GM12878 (cell line): ENCODE data around the gene CTSK.

Experiments used
- ATF7 ChIP-seq: fragments of 450-650 bp; IDR thresholded peaks from 2 replicates; pipeline ENCODE4 v1.6.1; 2016; ENCODE audit warnings: low read depth, mild to moderate bottlenecking
- TF ChIP-seq, protein P1 (sequence below): IDR thresholded peaks from 2 replicates; pipeline ENCODE4 v1.6.1; 2011; ENCODE audit warnings: mild to moderate bottlenecking, low read depth, low read length, moderate library complexity; ENCODE audit not compliant: insufficient replicate concordance

DNA sequence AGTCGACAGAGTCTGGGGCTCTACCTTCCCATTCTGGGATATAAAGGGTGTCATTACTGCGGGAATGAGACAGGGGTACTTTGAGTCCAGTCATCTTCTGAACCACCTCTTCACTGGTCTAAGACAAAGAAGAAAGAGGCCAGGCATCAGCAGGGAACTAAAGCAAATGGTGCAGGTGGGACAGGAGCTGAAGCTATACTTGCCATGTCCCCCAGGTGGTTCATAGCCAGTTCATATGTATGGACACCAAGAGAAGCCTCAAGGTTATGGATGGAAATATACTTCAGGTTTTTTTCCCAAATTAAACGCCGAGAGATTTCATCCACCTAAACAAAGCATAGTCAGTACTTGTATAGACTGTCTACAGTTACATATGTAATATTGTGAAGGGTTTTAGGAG is 2.2 kb downstream of the CTSK start:
- no peak for TF ChIP-seq ATF7
- TF ChIP-seq, protein P1, sequence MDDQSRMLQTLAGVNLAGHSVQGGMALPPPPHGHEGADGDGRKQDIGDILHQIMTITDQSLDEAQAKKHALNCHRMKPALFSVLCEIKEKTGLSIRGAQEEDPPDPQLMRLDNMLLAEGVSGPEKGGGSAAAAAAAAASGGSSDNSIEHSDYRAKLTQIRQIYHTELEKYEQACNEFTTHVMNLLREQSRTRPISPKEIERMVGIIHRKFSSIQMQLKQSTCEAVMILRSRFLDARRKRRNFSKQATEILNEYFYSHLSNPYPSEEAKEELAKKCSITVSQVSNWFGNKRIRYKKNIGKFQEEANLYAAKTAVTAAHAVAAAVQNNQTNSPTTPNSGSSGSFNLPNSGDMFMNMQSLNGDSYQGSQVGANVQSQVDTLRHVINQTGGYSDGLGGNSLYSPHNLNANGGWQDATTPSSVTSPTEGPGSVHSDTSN, result no peak
